Esophagus squamous epithelium (tissue), 4 donors: Measurements from ENCODE around the gene NADSYN1.

Source experiments
- CTCF ChIP-seq, 6 experiments: fragments of 450-650 bp in 4 of 6; fragments of 200-600 bp in 2 of 6; sonication (generic) in 2 of 6; IDR thresholded peaks; one replicate each; pipeline ENCODE4 v1.5.1; 2016 to 2019; ENCODE audit warnings: antibody characterized with exemption in 6 of 6, mild to moderate bottlenecking in 4 of 6, moderate library complexity in 4 of 6
- POLR2A ChIP-seq, 4 donors: fragments of 450-650 bp; IDR thresholded peaks; one replicate each; pipeline ENCODE4 v1.6.1; 2017; ENCODE audit warnings: antibody characterized with exemption in 4 of 4, mild to moderate bottlenecking in 4 of 4, moderate library complexity in 3 of 4

GRCh38 chr11:71530602-71531001, 77.6 kb downstream of the NADSYN1 start:
- no peak for TF ChIP-seq CTCF (IDR thresholded peaks at IDR 0.05)
- no peak for TF ChIP-seq POLR2A (IDR thresholded peaks at IDR 0.05)
